ENCODE data around the gene USP25. TPM values are rescaled to one million over a fixed set of nuclear protein-coding genes. Genes with fewer than 3 reads are reported as not detected.

The USP25 gene
- total RNA-seq, 4 donors from 2014 or later = 42.4 to 67.4 (median 49.8) TPM

DNA sequence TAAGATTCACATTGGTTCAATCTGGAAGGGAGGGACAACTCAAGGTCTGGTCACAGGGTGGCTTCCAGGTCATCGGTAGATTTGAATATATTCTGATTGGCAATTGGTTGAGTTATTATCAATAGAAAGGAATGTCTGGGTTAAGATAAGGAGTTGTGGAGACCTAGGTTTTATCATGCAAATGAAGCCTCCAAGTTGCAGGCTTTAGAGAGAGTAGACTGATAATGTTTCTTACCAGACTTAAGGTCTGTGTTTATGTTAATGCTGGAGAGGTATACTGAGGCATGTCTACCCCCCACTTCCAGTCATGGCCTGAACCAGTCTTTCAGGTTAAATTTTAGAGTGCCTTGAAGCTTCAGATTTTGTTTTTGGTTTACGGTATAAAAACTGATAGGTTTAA is 29.7 kb downstream of the USP25 start:
- Histone ChIP-seq H3K27me3 (no peaks in the 10 kb centered on the region), H3K4me1 (peaks cover 7 to 28% of the 10 kb centered on the region in 2 donors), H3K27ac (no peak overlapping the region), H3K9me3 (no peaks in the 10 kb centered on the region), H3K4me3 (replicated peaks in 1 of 3) (no peak overlapping the region), H3K36me3 (no peaks in the 10 kb centered on the region)
- 90 to 91% methylated on average over 2 of the region's 2 CpGs for WGBS, 2 donors
- intact Hi-C loops (cut with DNase I) = no loop called here
- TF ChIP-seq, protein P1, sequence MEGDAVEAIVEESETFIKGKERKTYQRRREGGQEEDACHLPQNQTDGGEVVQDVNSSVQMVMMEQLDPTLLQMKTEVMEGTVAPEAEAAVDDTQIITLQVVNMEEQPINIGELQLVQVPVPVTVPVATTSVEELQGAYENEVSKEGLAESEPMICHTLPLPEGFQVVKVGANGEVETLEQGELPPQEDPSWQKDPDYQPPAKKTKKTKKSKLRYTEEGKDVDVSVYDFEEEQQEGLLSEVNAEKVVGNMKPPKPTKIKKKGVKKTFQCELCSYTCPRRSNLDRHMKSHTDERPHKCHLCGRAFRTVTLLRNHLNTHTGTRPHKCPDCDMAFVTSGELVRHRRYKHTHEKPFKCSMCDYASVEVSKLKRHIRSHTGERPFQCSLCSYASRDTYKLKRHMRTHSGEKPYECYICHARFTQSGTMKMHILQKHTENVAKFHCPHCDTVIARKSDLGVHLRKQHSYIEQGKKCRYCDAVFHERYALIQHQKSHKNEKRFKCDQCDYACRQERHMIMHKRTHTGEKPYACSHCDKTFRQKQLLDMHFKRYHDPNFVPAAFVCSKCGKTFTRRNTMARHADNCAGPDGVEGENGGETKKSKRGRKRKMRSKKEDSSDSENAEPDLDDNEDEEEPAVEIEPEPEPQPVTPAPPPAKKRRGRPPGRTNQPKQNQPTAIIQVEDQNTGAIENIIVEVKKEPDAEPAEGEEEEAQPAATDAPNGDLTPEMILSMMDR (IDR thresholded peaks at IDR 0.05) = no peak
- no peak for TF ChIP-seq POLR2A (IDR thresholded peaks at IDR 0.05)
- DNase-seq = no peak

DNA sequence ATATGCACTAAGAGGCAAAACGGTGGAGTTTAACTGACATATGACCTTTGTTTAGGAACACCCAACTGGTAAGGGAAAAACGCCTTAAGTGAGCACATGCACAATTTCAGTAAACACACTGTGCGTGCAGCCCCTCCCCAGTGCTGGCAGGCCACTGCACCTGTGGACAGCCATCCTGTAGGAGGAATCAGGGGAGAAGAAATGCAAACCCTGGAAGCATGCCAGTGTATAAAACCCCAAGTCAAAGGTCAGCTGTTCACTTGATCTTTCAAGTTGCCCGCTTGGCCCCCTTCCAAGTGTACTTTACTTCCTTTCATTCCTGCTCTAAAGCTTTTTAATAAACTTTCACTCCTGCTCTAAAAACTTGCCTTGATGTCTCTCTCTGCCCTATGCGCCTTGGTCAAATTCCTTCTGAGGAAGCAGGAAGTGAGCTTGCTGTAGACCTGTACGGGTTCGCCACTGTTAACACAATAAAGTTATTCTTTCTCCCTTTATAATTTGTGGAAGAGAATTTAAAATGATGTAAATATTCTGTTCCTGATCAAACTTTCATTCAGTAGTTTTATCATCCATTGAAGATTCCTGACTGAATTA is 31.8 kb downstream of the USP25 start:
- TF ChIP-seq, protein P1 (IDR thresholded peaks at IDR 0.05) = no peak
- no peak for TF ChIP-seq POLR2A (IDR thresholded peaks at IDR 0.05)
- intact Hi-C loops (cut with DNase I) = no loop called here
- Histone ChIP-seq H3K9me3 (no peaks in the 10 kb centered on the region), H3K4me3 (replicated peaks in 1 of 3) (no peak overlapping the region), H3K36me3 (no peaks in the 10 kb centered on the region), H3K27ac (no peak overlapping the region), H3K27me3 (no peaks in the 10 kb centered on the region), H3K4me1 (peaks cover 6 to 15% of the 10 kb centered on the region in 2 donors)
- DNase-seq = peak; percentile 30 to 34
- WGBS, 2 donors = 53 to 58% methylated on average over 7 of the region's 7 CpGs

DNA sequence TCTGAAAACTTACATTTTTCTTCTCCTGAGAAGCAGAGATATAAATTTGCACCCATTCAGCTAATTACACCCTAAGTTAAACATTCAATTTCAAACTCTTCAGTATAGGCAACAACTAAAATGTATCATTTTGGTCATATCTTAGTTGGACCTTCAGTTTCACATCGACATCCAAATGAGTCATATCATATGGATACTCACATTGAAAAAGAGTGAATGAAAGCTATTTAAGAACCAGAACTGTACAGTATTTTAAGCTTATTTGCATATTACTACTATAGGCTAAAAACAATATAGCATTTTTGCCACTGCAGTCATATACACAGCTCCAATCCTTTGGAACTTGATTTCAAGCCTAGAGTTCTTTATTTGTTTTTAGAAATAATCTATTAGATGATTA is 33.6 kb downstream of the USP25 start:
- Histone ChIP-seq H3K4me1 (peaks cover 0 to 16% of the 10 kb centered on the region in 2 donors), H3K27ac (no peak overlapping the region), H3K36me3 (no peaks in the 10 kb centered on the region), H3K9me3 (no peaks in the 10 kb centered on the region), H3K4me3 (replicated peaks in 1 of 3) (no peak overlapping the region), H3K27me3 (no peaks in the 10 kb centered on the region)
- WGBS, 2 donors = 90 to 96% methylated on average over 1 of the region's 1 CpG
- intact Hi-C loops (cut with DNase I) = no loop called here
- no peak for TF ChIP-seq POLR2A (IDR thresholded peaks at IDR 0.05)
- TF ChIP-seq, protein P1 (IDR thresholded peaks at IDR 0.05) = no peak
- DNase-seq = no peak

DNA sequence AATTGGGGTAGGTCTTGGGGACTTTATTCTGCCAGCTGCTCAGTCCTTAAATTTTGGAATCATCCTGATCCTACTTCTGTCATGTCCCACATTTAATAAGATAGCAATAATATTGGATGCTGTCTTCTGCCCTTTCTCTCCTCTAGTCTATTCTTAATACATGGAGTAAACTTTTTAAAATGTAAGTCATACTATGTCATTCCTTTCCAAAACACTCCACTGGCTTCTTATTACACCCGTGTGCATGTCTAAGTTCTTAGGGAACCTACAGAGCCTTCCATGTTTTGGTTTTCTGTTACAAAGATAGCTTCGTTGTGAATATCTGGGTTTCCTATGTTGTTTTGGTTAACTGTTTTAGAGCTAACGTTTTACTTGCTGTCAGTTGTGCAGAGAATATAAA is 35.1 kb downstream of the USP25 start:
- TF ChIP-seq POLR2A (IDR thresholded peaks at IDR 0.05) = no peak
- TF ChIP-seq, protein P1 (IDR thresholded peaks at IDR 0.05) = no peak
- no peaks in the 10 kb centered on the region for H3K9me3 ChIP-seq
- intact Hi-C loops (cut with DNase I) = no loop called here
- no peak overlapping the region for H3K4me3 ChIP-seq (replicated peaks in 1 of 3)
- H3K27me3 ChIP-seq = no peaks in the 10 kb centered on the region
- DNase-seq = no peak
- no peaks in the 10 kb centered on the region for H3K36me3 ChIP-seq
- 88 to 89% methylated on average over 3 of the region's 3 CpGs for WGBS, 2 donors
- no peak overlapping the region for H3K27ac ChIP-seq
- peaks cover 0 to 16% of the 10 kb centered on the region in 2 donors for H3K4me1 ChIP-seq

DNA sequence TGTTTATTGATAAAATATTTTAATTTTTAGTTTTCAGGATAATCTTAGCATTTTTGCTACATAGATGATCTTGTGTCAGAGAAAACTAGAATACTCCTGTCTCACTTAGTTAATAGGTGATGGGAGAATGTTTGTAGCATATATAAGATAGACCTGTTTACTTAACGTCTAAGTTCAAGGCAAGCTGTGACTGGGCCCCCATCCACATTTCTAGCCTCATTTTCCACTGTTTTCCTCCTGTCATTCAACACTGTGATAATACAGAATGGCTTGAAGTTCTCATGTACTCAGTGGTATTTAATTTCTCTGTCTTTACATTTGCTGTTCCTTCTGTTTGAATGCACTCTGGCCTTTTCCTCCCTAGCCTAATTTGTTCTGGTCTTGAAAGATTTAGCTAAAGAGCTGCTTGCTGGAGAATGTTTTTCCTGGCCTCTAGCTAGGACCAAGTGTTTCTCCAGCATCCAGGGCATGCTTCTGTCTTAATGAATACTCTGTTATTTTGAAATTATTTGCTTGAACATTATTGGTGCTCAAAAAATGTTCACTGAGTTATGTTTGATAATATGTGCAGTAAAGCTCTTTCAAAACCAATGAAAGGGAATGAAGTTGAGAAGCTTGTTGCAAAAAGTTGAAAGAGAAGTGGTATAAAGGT is 37.3 kb downstream of the USP25 start:
- Histone ChIP-seq H3K4me1 (peaks cover 0 to 6% of the 10 kb centered on the region in 2 donors), H3K4me3 (replicated peaks in 1 of 3) (no peak overlapping the region), H3K9me3 (no peaks in the 10 kb centered on the region), H3K27me3 (no peaks in the 10 kb centered on the region), H3K36me3 (no peaks in the 10 kb centered on the region), H3K27ac (no peak overlapping the region)
- no peak for DNase-seq
- TF ChIP-seq, protein P1 (IDR thresholded peaks at IDR 0.05) = no peak
- no peak for TF ChIP-seq POLR2A (IDR thresholded peaks at IDR 0.05)
- intact Hi-C loops (cut with DNase I) = no loop called here
- 84 to 89% methylated on average over 1 of the region's 1 CpG for WGBS, 2 donors
